HFFc6 (cell line): ENCODE data around the gene GPC6. TPM values are rescaled to one million over a fixed set of nuclear protein-coding genes. Genes with fewer than 3 reads are reported as not detected.

ENCODE experiments used
- DNase-seq: peaks from one replicate; pipeline ENCODE4 v3.0.0-alpha.2; 2018
- H3K27ac Mint-ChIP-seq: 2 replicates; pipeline ENCODE4 v1.8.0; 2020; ENCODE audit warnings: mild to moderate bottlenecking, mixed read lengths
- H3K27me3 Mint-ChIP-seq: 2 replicates; pipeline ENCODE4 v1.8.0; 2021; ENCODE audit warnings: mild to moderate bottlenecking, moderate library complexity, mixed read lengths; ENCODE audit not compliant: insufficient read depth
- H3K36me3 Mint-ChIP-seq: 2 replicates; pipeline ENCODE4 v1.8.0; 2021; ENCODE audit warnings: low read depth, mixed read lengths
- H3K4me1 Mint-ChIP-seq: 2 replicates; pipeline ENCODE4 v1.8.0; 2020; ENCODE audit warnings: low read depth, mixed read lengths
- H3K4me3 Mint-ChIP-seq: 2 replicates; pipeline ENCODE4 v1.8.0; 2020; ENCODE audit warnings: mild to moderate bottlenecking, moderate library complexity, mixed read lengths
- H3K9me3 Mint-ChIP-seq: 2 replicates; pipeline ENCODE4 v1.8.0; 2020; ENCODE audit warnings: mild to moderate bottlenecking, mixed read lengths
- total RNA-seq, 6 experiments: library from RNA; stranded (reverse); fragmentation: NEBNext Ultra II Directional; extraction: Animal tissue kit (Norgen Biotek cat#: 25700); gene quantifications; 2 replicates in 1 of 6; 3 replicates in 5 of 6; pipeline ENCODE4 v1.2.3, GENCODE V29; 2021
- TF ChIP-seq, protein P1 (sequence below): fragments of 200-600 bp; sonication (generic); IDR thresholded peaks from 2 replicates; pipeline ENCODE4 v1.5.0; 2021; ENCODE audit warnings: antibody characterized with exemption, mild to moderate bottlenecking

GPC6 gene
- total RNA-seq, 6 experiments from 2014 or later, result 3.0 to 5.3 (median 4.4) TPM

DNA sequence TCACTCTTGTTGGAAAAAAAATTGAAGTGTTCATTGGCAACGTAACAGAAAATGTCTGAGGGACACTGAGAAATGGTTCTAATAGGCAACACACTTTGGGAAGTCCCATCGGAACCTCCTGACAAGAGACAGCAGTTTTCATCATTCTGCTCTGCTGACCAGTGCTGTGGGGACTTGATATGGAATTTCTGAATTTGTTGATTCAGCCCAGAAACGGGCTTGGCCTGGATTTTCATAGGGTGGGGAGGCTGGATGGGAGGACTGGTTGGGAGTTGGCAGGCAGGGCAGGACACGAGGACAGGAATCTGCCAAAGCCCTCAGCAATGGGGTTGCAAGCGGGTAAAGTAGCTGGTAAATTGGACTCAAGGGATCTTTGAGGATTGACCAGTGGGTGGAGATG lies 1156.4 kb downstream of the GPC6 start:
- Mint-ChIP-seq H3K4me1 (no peaks in the 10 kb centered on the region), H3K9me3 (no peaks in the 10 kb centered on the region), H3K36me3 (no peaks in the 10 kb centered on the region), H3K4me3 (no peak overlapping the region), H3K27me3 (peaks cover 8% of the 10 kb centered on the region), H3K27ac (no peak overlapping the region)
- no peak for DNase-seq
- TF ChIP-seq, protein P1, sequence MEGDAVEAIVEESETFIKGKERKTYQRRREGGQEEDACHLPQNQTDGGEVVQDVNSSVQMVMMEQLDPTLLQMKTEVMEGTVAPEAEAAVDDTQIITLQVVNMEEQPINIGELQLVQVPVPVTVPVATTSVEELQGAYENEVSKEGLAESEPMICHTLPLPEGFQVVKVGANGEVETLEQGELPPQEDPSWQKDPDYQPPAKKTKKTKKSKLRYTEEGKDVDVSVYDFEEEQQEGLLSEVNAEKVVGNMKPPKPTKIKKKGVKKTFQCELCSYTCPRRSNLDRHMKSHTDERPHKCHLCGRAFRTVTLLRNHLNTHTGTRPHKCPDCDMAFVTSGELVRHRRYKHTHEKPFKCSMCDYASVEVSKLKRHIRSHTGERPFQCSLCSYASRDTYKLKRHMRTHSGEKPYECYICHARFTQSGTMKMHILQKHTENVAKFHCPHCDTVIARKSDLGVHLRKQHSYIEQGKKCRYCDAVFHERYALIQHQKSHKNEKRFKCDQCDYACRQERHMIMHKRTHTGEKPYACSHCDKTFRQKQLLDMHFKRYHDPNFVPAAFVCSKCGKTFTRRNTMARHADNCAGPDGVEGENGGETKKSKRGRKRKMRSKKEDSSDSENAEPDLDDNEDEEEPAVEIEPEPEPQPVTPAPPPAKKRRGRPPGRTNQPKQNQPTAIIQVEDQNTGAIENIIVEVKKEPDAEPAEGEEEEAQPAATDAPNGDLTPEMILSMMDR, result no peak

DNA sequence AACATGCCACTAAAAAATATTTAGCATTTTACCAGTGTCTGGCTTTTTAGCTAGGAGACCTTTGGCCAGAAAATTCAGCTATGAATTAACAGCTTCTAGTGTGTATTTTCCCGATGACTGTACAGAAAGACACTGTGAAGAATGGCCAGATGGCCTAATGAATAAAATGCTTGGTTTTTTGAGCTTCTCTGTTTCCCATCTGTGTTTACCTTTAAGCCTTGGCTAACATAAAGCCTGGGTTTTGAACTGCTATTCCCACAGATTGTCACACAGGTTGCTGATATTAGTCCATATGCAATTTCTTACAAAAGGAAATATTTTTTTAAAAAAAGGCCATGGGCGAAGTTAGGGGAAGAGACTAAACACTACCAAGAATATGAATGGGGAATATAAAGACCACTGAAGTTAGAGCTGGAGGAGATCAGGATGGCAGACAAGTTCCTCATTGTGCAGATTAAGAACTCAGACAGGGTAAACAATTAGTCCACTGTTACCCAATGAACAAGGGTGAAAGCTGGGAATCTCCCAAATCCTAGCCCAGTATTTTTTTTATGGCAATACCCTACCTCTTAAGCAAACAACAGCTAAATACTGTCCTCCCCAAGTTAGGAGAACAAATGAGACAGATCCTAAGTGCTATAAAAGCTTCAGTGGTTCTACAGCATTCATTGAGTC lies 1157.8 kb downstream of the GPC6 start:
- Mint-ChIP-seq H3K27ac (no peak overlapping the region), H3K36me3 (no peaks in the 10 kb centered on the region), H3K4me3 (no peak overlapping the region), H3K9me3 (no peaks in the 10 kb centered on the region), H3K27me3 (peaks cover 12% of the 10 kb centered on the region), H3K4me1 (no peaks in the 10 kb centered on the region)
- TF ChIP-seq, protein P1, result no peak
- no peak for DNase-seq

DNA sequence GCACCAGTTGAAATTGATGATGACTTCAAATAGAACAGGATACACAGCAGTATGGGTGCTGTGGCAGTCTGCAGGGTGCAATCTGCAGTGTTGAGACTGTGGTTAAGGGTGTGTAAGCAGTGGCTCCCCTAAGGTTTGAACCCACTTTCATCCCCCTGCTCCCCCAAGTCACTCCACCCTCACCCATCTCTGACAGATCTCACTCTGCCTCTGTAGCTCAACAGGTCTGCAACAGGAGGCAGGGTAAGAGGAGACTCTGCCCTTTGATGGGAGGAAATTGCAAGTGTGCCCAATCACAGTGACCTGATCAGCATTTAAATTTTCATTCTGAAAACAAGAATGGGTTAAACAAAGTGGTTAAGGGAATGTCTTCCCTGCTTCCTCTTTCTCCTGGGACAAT lies 1160.4 kb downstream of the GPC6 start:
- Mint-ChIP-seq H3K4me3 (no peak overlapping the region), H3K27ac (no peak overlapping the region), H3K4me1 (no peaks in the 10 kb centered on the region), H3K36me3 (no peaks in the 10 kb centered on the region), H3K27me3 (peaks cover 12% of the 10 kb centered on the region), H3K9me3 (no peaks in the 10 kb centered on the region)
- no peak for DNase-seq
- TF ChIP-seq, protein P1, result no peak

DNA sequence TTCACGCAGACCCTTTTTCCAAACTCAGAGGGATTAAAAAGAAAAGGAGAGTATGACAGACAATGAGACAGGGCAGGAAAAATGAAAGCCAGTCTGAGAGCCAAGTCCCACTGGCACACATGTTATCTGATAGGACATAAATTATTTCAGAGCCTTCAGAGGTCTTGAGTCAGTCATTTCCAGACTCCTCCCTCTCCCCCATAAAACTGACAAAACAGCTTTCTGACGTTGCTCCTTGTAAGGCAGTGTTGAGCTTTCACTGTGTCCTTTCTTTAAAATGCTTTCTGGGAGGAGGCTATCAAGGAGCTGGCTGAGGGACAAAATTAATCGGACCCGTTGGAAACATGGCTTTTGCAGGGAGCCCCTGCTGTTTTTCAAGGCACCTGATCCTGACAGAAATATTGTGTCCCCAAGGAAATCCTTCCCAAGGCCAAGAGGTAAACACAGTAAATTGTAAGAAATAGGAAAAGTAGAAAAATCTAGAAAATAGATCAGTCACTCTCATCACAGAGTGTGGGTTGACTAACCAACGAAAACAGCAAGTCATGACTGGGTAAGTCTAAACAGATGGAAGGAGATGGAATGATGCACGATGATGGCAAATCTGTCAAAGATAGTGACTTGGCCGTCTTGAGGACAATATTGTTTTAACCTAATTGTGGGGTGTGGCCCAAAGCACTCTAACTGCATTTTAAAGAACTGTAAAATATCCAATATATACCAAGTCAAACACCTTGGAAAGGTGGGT lies 1163.2 kb downstream of the GPC6 start:
- no peak overlapping the region for H3K4me3 Mint-ChIP-seq
- DNase-seq, result no peak
- H3K36me3 Mint-ChIP-seq, result no peaks in the 10 kb centered on the region
- TF ChIP-seq, protein P1, result no peak
- no peaks in the 10 kb centered on the region for H3K9me3 Mint-ChIP-seq
- H3K4me1 Mint-ChIP-seq, result no peaks in the 10 kb centered on the region
- no peak overlapping the region for H3K27ac Mint-ChIP-seq
- H3K27me3 Mint-ChIP-seq, result peaks cover 7% of the 10 kb centered on the region

DNA sequence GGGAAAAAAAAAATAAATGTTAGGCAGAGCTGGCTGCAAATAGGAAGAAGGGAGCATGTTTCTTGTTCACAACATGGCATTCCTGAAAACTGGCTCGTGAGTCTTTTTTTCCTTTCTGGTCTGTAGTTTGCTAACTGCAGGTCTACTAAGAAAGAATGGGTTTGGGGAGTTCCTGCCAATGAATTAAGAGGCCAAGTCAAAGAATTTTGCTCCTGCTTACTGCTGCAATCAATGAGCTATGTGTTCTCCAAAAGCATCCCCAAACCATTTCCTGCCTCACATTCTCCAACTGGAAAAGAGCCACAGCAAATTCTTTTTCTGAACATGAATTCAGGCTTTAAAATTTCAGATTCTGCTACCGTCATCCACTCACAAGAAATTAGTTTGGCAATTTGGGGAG lies 1164.3 kb downstream of the GPC6 start:
- Mint-ChIP-seq H3K36me3 (no peaks in the 10 kb centered on the region), H3K4me1 (no peaks in the 10 kb centered on the region), H3K9me3 (no peaks in the 10 kb centered on the region), H3K27ac (no peak overlapping the region), H3K4me3 (no peak overlapping the region), H3K27me3 (peaks cover 6% of the 10 kb centered on the region)
- DNase-seq, result no peak
- TF ChIP-seq, protein P1, result no peak
